ENCODE results near the gene CDC42SE2.

CDC42SE2 gene

DNA sequence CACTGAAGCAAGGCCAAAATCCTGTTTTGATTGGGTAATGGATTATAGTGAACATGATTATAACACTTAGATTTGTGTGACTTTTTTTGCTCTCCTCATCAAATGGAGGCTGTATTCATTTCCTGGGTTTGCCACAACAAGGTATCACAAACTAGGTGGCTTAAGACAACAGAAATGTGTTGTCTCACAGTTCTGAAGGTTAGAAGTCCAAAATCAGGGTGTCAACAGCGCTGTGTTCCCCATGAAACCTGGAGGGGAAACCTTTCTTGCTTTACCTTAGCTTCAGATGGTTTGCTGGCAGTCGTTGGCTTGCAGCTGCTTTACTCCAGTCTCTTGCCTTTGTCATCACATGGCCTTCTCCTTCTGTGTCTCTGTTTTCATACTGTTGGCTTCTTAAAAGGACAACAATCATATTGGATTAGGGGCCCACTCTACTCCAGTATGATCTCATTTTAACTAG lies 32.4 kb downstream of the CDC42SE2 start:
- no peak for TF ChIP-seq POLR2AphosphoS5 (IDR thresholded peaks at IDR 0.05; ENCODE audit: low read depth, low read length)
- no peak for TF ChIP-seq TAF1 (IDR thresholded peaks at IDR 0.05; ENCODE audit: borderline replicate concordance, insufficient read depth, low read length)
- TF ChIP-seq FOXP2 (optimal IDR thresholded peaks at IDR 0.05; ENCODE audit: borderline replicate concordance, extremely low read depth, extremely low read length, insufficient read depth) = no peak
- TF ChIP-seq, protein P1, sequence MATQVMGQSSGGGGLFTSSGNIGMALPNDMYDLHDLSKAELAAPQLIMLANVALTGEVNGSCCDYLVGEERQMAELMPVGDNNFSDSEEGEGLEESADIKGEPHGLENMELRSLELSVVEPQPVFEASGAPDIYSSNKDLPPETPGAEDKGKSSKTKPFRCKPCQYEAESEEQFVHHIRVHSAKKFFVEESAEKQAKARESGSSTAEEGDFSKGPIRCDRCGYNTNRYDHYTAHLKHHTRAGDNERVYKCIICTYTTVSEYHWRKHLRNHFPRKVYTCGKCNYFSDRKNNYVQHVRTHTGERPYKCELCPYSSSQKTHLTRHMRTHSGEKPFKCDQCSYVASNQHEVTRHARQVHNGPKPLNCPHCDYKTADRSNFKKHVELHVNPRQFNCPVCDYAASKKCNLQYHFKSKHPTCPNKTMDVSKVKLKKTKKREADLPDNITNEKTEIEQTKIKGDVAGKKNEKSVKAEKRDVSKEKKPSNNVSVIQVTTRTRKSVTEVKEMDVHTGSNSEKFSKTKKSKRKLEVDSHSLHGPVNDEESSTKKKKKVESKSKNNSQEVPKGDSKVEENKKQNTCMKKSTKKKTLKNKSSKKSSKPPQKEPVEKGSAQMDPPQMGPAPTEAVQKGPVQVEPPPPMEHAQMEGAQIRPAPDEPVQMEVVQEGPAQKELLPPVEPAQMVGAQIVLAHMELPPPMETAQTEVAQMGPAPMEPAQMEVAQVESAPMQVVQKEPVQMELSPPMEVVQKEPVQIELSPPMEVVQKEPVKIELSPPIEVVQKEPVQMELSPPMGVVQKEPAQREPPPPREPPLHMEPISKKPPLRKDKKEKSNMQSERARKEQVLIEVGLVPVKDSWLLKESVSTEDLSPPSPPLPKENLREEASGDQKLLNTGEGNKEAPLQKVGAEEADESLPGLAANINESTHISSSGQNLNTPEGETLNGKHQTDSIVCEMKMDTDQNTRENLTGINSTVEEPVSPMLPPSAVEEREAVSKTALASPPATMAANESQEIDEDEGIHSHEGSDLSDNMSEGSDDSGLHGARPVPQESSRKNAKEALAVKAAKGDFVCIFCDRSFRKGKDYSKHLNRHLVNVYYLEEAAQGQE (IDR thresholded peaks at IDR 0.05; ENCODE audit: insufficient read depth in 1 of 2, low read depth in 2 of 2, low read length in 2 of 2) = no peak
- TF ChIP-seq SIN3A (IDR thresholded peaks at IDR 0.05; ENCODE audit: borderline replicate concordance, insufficient read depth, low read length) = no peak

DNA sequence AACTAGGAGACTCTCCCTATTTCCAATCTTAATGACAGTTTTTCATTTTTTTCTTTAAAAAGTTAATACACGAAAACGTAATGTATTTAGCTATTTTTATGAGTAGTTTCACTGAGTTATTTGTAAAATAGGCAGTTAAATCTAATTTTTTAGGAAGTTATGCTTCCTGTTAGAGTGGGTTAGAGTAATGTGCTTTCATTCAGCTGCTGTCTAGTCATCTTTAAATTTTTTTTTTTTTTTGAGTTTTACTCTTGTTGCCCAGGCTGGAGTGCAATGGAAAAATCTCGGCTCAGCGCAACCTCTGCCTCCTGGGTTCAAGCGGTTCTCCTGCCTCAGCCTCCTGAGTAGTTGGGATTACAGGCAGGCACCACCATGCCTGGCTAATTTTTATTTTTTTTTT lies 34.0 kb downstream of the CDC42SE2 start:
- TF ChIP-seq TAF1 (IDR thresholded peaks at IDR 0.05; ENCODE audit: borderline replicate concordance, insufficient read depth, low read length) (no peak), POLR2AphosphoS5 (IDR thresholded peaks at IDR 0.05; ENCODE audit: low read depth, low read length) (no peak), FOXP2 (optimal IDR thresholded peaks at IDR 0.05; ENCODE audit: borderline replicate concordance, extremely low read depth, extremely low read length, insufficient read depth) (no peak), SIN3A (IDR thresholded peaks at IDR 0.05; ENCODE audit: borderline replicate concordance, insufficient read depth, low read length) (no peak)
- TF ChIP-seq, protein P1 (IDR thresholded peaks at IDR 0.05; ENCODE audit: insufficient read depth in 1 of 2, low read depth in 2 of 2, low read length in 2 of 2) = no peak

DNA sequence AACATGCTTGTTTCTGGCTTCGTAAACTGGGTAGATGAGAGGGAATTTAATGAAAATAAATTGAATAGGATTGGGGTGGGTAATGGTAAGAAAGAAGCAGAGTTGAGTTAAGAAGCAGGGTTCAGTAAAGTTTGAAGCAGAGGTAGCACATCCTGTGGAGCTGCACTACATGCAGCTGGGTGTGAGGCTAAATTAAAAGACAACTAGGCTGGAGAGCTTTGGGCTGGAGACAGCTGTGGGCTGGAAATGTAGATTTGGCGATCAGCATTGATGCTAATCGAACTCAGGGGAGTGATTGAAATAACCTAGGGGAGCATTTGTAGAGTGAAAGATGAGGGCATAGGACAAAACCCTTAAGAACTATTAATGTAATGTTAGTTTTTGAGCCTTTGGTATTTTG lies 35.6 kb downstream of the CDC42SE2 start:
- TF ChIP-seq, protein P1 (IDR thresholded peaks at IDR 0.05; ENCODE audit: insufficient read depth in 1 of 2, low read depth in 2 of 2, low read length in 2 of 2) = no peak
- TF ChIP-seq SIN3A (IDR thresholded peaks at IDR 0.05; ENCODE audit: borderline replicate concordance, insufficient read depth, low read length) (no peak), TAF1 (IDR thresholded peaks at IDR 0.05; ENCODE audit: borderline replicate concordance, insufficient read depth, low read length) (no peak), FOXP2 (optimal IDR thresholded peaks at IDR 0.05; ENCODE audit: borderline replicate concordance, extremely low read depth, extremely low read length, insufficient read depth) (no peak)

DNA sequence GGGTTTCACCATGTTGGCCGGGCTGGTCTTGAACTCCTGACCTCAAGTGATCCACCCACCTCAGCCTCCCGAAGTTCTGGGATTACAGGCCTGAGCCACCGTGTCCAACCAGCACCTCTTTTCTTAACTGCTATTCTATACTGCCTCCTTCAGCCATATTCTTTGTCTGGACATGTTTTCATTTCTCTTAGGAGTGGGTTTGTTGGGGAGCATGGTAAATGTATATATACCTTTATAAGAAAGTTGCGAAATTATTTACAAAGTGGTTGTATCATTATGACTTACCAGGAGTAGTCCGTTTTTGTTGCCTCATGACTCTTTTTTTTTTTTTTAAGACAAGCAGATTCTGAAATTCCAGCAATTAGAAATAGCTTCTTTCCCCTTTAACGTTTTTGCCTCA lies 38.7 kb downstream of the CDC42SE2 start:
- TF ChIP-seq SIN3A (IDR thresholded peaks at IDR 0.05; ENCODE audit: borderline replicate concordance, insufficient read depth, low read length) = no peak

DNA sequence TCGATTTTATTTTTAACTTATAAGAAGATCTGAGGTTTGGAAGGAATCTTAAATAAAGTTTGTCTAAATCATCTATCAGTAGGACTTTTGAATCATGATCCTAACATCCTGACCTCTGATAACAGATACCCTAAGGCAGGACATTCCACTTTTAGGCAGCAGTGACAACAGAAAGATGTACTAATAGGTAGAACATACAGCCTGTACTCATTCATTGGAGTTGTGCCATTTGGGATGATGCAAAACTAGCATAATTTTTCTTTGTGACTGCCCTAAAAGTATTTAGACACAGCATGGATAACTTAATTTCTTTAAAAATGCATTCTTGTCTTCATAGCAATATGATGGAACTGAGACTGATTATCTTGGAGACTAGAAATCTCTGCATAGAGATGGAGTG lies 39.7 kb downstream of the CDC42SE2 start:
- TF ChIP-seq SIN3A (IDR thresholded peaks at IDR 0.05; ENCODE audit: borderline replicate concordance, insufficient read depth, low read length) (no peak), FOXP2 (optimal IDR thresholded peaks at IDR 0.05; ENCODE audit: borderline replicate concordance, extremely low read depth, extremely low read length, insufficient read depth) (no peak), TAF1 (IDR thresholded peaks at IDR 0.05; ENCODE audit: borderline replicate concordance, insufficient read depth, low read length) (no peak), POLR2AphosphoS5 (IDR thresholded peaks at IDR 0.05; ENCODE audit: low read depth, low read length) (no peak)
- TF ChIP-seq, protein P1 (IDR thresholded peaks at IDR 0.05; ENCODE audit: insufficient read depth in 1 of 2, low read depth in 2 of 2, low read length in 2 of 2) = no peak

Data from PFSK-1 (cell line).